ENCODE results near the gene PRKG1.
"Not testable (repeated sequence)": the region's sequence is repeated elsewhere in the genome, so short reads cannot be mapped to it uniquely, and the experiment has no call there.

PRKG1 gene

GRCh38 chr10:51574248-51575048 lies 500.2 kb downstream of the PRKG1 start:
- no peaks in the 10 kb centered on the region for H3K27me3 Mint-ChIP-seq
- H3K9me3 Mint-ChIP-seq: peaks cover 2% of the 10 kb centered on the region
- H3K4me1 Mint-ChIP-seq: no peaks in the 10 kb centered on the region
- no peak overlapping the region for H3K27ac Mint-ChIP-seq
- ATAC-seq (ENCODE audit: low read depth) (no peak), DNase-seq (ENCODE audit: low spot score in 2 of 2) (no peak)
- H3K4me3 Mint-ChIP-seq: no peak overlapping the region
- H3K36me3 Mint-ChIP-seq: no peaks in the 10 kb centered on the region

DNA sequence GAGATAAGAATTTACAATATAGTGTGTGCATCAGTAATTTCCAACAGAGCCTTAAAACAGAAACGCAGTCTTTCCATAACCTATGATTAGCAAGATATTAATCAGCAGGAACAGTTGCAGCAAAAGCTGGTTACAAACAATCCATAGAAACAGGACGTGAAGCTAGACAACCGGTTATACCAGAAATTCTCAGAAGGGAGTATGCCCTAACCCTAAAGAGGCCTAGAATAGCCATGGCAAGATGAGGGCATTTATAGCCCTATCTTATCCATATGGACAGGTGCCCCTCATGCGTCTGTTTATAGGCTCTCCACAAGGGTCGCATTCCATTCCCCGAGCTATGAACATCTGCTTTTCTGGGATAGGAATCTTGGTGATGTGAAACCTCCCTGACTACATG lies 506.9 kb downstream of the PRKG1 start:
- H3K27me3 Mint-ChIP-seq; H3K27ac Mint-ChIP-seq; H3K4me1 Mint-ChIP-seq; DNase-seq (ENCODE audit: low spot score in 2 of 2); H3K36me3 Mint-ChIP-seq; H3K4me3 Mint-ChIP-seq; ATAC-seq (ENCODE audit: low read depth); H3K9me3 Mint-ChIP-seq: not testable (repeated sequence)

DNA sequence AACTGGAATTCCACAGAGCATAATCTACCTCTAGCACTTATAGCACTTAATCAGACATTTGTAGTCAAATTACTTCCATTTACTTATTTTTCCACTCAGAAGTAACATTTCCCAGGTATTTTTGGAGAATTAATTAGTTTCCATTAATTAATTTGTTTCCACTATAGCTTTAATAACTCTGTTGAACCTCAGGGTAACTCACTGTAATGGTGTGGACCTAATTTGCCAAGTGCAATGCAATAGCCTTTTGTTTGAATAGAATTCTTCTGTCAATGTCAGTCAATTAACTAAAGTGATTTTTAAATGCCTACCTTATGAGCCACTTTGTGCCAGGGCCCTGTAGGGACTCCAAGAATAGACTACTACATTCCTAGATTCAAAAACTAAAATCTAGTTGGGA lies 509.7 kb downstream of the PRKG1 start:
- no peak for ATAC-seq (ENCODE audit: low read depth)
- no peak overlapping the region for H3K27ac Mint-ChIP-seq
- no peak for DNase-seq (ENCODE audit: low spot score in 2 of 2)
- no peaks in the 10 kb centered on the region for H3K4me1 Mint-ChIP-seq
- peaks cover 6% of the 10 kb centered on the region for H3K9me3 Mint-ChIP-seq
- no peaks in the 10 kb centered on the region for H3K27me3 Mint-ChIP-seq
- H3K4me3 Mint-ChIP-seq: no peak overlapping the region
- H3K36me3 Mint-ChIP-seq: no peaks in the 10 kb centered on the region

GRCh38 chr10:51585742-51586141 lies 511.5 kb downstream of the PRKG1 start:
- Mint-ChIP-seq H3K4me3 (no peak overlapping the region), H3K27ac (no peak overlapping the region), H3K27me3 (no peaks in the 10 kb centered on the region), H3K9me3 (peaks cover 5% of the 10 kb centered on the region), H3K36me3 (no peaks in the 10 kb centered on the region), H3K4me1 (no peaks in the 10 kb centered on the region)
- DNase-seq (ENCODE audit: low spot score in 2 of 2) (no peak), ATAC-seq (ENCODE audit: low read depth) (no peak)

DNA sequence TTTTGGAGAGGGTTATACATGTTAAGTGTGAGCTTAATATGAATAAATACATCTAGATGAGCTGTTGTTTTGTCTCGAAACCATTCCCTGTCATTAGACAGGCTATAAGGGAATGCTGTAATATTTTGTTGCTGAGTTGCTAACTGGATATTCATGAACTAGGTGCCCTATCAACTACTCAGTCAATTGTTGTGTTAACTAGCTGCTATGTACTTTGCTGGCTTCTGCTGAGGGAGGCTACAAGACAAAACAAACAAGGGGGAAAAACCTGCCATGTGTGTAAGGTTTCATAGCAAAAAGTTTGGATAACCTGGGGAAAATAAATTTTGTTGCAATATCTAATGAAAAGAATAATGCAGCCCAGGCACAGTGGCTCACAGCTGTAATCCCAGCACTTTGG lies 514.7 kb downstream of the PRKG1 start:
- Mint-ChIP-seq H3K4me3 (no peak overlapping the region), H3K27ac (no peak overlapping the region), H3K36me3 (no peaks in the 10 kb centered on the region), H3K9me3 (no peaks in the 10 kb centered on the region), H3K4me1 (no peaks in the 10 kb centered on the region), H3K27me3 (no peaks in the 10 kb centered on the region)
- ATAC-seq (ENCODE audit: low read depth) (no peak), DNase-seq (ENCODE audit: low spot score in 2 of 2) (no peak)

DNA sequence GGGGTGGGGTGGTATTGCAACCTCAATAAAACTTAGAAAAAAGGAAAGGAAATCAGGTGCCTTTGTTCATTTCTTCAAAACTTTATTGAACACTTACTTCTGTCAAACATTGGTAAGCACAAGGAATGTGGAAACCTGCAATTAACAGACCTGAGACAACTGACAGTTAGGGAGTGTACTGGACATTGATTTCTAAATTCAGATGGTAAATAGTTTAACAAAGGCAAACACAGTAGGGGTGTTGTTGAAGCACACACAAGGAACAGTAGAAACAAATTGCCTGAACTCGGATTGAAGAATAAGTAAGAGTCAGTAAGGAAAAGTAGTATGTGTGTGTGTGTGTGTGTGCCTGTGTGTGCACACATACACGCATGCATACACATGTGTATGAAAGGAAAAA lies 516.5 kb downstream of the PRKG1 start:
- no peak overlapping the region for H3K27ac Mint-ChIP-seq
- no peaks in the 10 kb centered on the region for H3K9me3 Mint-ChIP-seq
- ATAC-seq (ENCODE audit: low read depth) (no peak), DNase-seq (ENCODE audit: low spot score in 2 of 2) (no peak)
- no peaks in the 10 kb centered on the region for H3K36me3 Mint-ChIP-seq
- H3K4me1 Mint-ChIP-seq: no peaks in the 10 kb centered on the region
- H3K27me3 Mint-ChIP-seq: no peaks in the 10 kb centered on the region
- no peak overlapping the region for H3K4me3 Mint-ChIP-seq

GRCh38 chr10:51596695-51597094 lies 522.4 kb downstream of the PRKG1 start:
- Mint-ChIP-seq H3K9me3 (peaks cover 1% of the 10 kb centered on the region), H3K27ac (no peak overlapping the region), H3K36me3 (no peaks in the 10 kb centered on the region), H3K4me3 (no peak overlapping the region), H3K4me1 (no peaks in the 10 kb centered on the region), H3K27me3 (no peaks in the 10 kb centered on the region)
- DNase-seq (ENCODE audit: low spot score in 2 of 2) (no peak), ATAC-seq (ENCODE audit: low read depth) (no peak)

GRCh38 chr10:51599647-51600046 lies 525.4 kb downstream of the PRKG1 start:
- no peaks in the 10 kb centered on the region for H3K36me3 Mint-ChIP-seq
- DNase-seq (ENCODE audit: low spot score in 2 of 2): no peak
- no peaks in the 10 kb centered on the region for H3K4me1 Mint-ChIP-seq
- H3K27me3 Mint-ChIP-seq: no peaks in the 10 kb centered on the region
- H3K4me3 Mint-ChIP-seq: no peak overlapping the region
- H3K27ac Mint-ChIP-seq: no peak overlapping the region
- no peak for ATAC-seq (ENCODE audit: low read depth)
- peaks cover 1% of the 10 kb centered on the region for H3K9me3 Mint-ChIP-seq

DNA sequence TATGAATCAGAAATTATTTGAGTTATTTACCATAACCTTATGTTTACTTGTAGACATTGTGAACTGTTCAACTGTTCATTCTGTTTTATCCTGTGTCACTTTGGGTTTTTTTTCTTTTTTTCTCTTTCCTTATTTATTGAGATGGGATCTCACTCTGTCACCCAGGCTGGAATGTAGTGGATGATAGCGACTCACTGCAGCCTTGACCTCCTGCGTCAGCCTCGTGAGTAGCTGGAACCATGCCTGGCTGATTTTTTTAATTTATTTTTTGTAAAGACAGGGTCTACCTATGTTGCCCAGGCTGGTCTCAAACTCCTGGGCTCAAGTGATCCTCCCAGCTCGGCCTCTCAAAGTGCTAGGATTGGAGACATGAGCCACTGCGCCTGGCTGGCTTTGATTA lies 528.0 kb downstream of the PRKG1 start:
- Mint-ChIP-seq H3K36me3 (no peaks in the 10 kb centered on the region), H3K9me3 (peaks cover 1% of the 10 kb centered on the region), H3K4me1 (no peaks in the 10 kb centered on the region), H3K27me3 (no peaks in the 10 kb centered on the region), H3K4me3 (no peak overlapping the region), H3K27ac (no peak overlapping the region)
- no peak for ATAC-seq (ENCODE audit: low read depth)
- no peak for DNase-seq (ENCODE audit: low spot score in 2 of 2)

- no peak for DNase-seq (ENCODE audit: low spot score in 2 of 2)
- no peak overlapping the region for H3K27ac Mint-ChIP-seq
- H3K27me3 Mint-ChIP-seq: no peaks in the 10 kb centered on the region
- H3K9me3 Mint-ChIP-seq: peaks cover 1% of the 10 kb centered on the region
- no peaks in the 10 kb centered on the region for H3K4me1 Mint-ChIP-seq
- no peaks in the 10 kb centered on the region for H3K36me3 Mint-ChIP-seq
- ATAC-seq (ENCODE audit: low read depth): no peak
- no peak overlapping the region for H3K4me3 Mint-ChIP-seq
Observed at GRCh38 chr10:51604579-51604978, 530.3 kb downstream of the PRKG1 start.

DNA sequence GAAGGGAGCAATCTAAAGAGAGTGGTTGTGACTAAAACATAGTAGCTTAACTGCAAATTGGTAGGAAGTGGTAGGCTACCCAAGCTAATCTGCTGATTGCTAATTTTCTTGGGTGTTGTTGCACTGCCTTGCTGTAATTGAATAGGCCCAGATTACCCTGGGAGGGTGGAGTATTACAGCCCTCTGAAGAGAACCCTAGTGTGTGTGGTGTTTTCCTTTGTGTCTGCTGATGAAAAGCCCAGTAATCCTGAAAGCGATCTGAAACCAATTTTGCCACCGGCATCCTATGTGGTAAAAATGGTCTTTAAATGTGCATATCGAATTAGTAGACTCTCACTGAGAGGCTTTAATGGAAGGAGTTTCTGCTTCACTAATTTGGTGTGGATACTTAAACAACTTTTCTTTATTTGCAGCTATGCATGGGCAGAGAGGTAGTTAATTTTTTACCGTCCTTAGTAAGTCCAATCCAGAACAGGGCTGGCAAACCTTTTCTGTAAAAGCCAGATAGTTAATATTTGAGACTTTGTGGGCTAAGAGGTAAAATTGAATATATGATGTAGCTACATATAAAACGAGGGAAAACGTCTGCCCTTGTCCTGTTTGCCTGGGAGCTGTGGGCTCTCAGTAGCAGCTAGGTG lies 532.7 kb downstream of the PRKG1 start:
- Mint-ChIP-seq H3K27ac (no peak overlapping the region), H3K27me3 (no peaks in the 10 kb centered on the region), H3K9me3 (no peaks in the 10 kb centered on the region), H3K4me3 (no peak overlapping the region), H3K36me3 (no peaks in the 10 kb centered on the region), H3K4me1 (no peaks in the 10 kb centered on the region)
- no peak for DNase-seq (ENCODE audit: low spot score in 2 of 2)
- no peak for ATAC-seq (ENCODE audit: low read depth)

- no peak overlapping the region for H3K4me3 Mint-ChIP-seq
- H3K27me3 Mint-ChIP-seq: no peaks in the 10 kb centered on the region
- DNase-seq (ENCODE audit: low spot score in 2 of 2): no peak
- no peaks in the 10 kb centered on the region for H3K9me3 Mint-ChIP-seq
- no peaks in the 10 kb centered on the region for H3K36me3 Mint-ChIP-seq
- H3K4me1 Mint-ChIP-seq: no peaks in the 10 kb centered on the region
- no peak for ATAC-seq (ENCODE audit: low read depth)
- no peak overlapping the region for H3K27ac Mint-ChIP-seq
Observed at GRCh38 chr10:51607463-51607835, 533.2 kb downstream of the PRKG1 start.

DNA sequence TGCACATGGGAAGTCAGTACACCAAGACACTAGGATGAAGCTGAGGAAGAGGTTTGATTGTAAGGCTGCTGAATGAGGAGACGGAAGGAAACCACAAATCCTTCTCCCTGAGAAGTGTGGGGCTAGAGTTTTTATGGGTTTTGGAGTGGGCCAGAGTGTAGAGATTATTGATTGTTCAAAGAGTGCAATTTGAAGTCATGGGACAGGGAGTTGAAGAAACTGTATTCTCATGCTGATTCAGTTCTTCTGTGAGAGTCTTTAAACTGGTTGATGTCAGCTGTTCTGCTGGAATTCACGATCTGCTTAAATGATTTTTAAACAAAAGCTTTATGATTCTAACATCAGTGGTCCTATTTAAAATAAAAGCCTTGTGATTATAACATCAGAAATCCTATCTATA lies 533.9 kb downstream of the PRKG1 start:
- no peaks in the 10 kb centered on the region for H3K9me3 Mint-ChIP-seq
- DNase-seq (ENCODE audit: low spot score in 2 of 2) (no peak), ATAC-seq (ENCODE audit: low read depth) (no peak)
- no peaks in the 10 kb centered on the region for H3K36me3 Mint-ChIP-seq
- H3K4me1 Mint-ChIP-seq: no peaks in the 10 kb centered on the region
- H3K27me3 Mint-ChIP-seq: no peaks in the 10 kb centered on the region
- no peak overlapping the region for H3K27ac Mint-ChIP-seq
- no peak overlapping the region for H3K4me3 Mint-ChIP-seq

GRCh38 chr10:51615764-51616298 lies 541.5 kb downstream of the PRKG1 start:
- Mint-ChIP-seq H3K27me3 (peaks cover 1% of the 10 kb centered on the region), H3K4me3 (no peak overlapping the region), H3K4me1 (no peaks in the 10 kb centered on the region), H3K9me3 (peaks cover 5% of the 10 kb centered on the region), H3K27ac (no peak overlapping the region), H3K36me3 (no peaks in the 10 kb centered on the region)
- no peak for DNase-seq (ENCODE audit: low spot score in 2 of 2)
- no peak for ATAC-seq (ENCODE audit: low read depth)
